ENCODE data around the gene REEP6.

DNA sequence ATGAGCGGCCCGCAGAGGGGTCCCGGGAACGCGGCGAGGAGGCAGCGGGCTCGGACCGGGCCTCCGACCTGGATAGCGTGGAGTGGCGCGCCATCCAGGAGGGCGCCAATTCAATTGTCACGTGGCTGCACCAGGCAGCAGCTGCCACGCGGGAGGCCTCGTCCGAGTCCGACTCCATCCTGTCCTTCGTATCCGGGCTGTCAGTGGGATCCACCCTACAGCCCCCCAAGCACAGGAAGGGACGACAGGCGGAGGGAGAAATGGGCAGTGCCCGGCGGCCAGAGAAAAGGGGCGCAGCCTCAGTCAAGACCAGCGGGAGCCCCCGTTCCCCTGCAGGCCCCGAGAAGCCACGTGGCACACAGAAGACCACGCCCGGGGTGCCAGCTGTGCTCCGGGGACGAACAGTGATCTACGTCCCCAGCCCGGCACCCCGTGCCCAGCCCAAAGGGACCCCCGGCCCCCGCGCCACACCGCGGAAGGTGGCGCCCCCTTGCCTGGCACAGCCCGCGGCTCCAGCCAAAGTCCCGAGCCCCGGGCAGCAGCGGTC is 22.6 kb upstream of the REEP6 start:
- TF ChIP-seq, protein P1, sequence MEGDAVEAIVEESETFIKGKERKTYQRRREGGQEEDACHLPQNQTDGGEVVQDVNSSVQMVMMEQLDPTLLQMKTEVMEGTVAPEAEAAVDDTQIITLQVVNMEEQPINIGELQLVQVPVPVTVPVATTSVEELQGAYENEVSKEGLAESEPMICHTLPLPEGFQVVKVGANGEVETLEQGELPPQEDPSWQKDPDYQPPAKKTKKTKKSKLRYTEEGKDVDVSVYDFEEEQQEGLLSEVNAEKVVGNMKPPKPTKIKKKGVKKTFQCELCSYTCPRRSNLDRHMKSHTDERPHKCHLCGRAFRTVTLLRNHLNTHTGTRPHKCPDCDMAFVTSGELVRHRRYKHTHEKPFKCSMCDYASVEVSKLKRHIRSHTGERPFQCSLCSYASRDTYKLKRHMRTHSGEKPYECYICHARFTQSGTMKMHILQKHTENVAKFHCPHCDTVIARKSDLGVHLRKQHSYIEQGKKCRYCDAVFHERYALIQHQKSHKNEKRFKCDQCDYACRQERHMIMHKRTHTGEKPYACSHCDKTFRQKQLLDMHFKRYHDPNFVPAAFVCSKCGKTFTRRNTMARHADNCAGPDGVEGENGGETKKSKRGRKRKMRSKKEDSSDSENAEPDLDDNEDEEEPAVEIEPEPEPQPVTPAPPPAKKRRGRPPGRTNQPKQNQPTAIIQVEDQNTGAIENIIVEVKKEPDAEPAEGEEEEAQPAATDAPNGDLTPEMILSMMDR (conservative IDR thresholded peaks at IDR 0.05 in 1 of 2, IDR thresholded peaks at IDR 0.05 in 1 of 2; ENCODE audit: low read depth in 1 of 2, low read length in 2 of 2), result no peak
- peak; percentile 94 for TF ChIP-seq EZH2 (IDR thresholded peaks at IDR 0.05; ENCODE audit: low read length, missing control alignments)
